ENCODE data around the gene FBXL3.

The FBXL3 gene

GRCh38 chr13:77028202-77028601 is 1.2 kb upstream of the FBXL3 start:
- DNase-seq (ENCODE audit: low spot score): no peak
- TF ChIP-seq CTCF (IDR thresholded peaks at IDR 0.05): no peak
- H3K27ac ChIP-seq: peak overlapping the region; percentile 99 to 100
- peak overlapping the region; percentile 95 for H3K4me3 ChIP-seq

GRCh38 chr13:77026255-77026860 is 601 bp downstream of the FBXL3 start:
- DNase-seq (ENCODE audit: low spot score): peak; percentile 95
- no peak for TF ChIP-seq CTCF (IDR thresholded peaks at IDR 0.05)
- H3K27ac ChIP-seq: peak overlapping the region; percentile 99 to 100
- peak overlapping the region; percentile 95 for H3K4me3 ChIP-seq

- no peak for TF ChIP-seq CTCF (IDR thresholded peaks at IDR 0.05)
- Histone ChIP-seq H3K27ac (peak overlapping the region; percentile 59 to 72), H3K4me3 (peak overlapping the region; percentile 95)
- DNase-seq (ENCODE audit: low spot score): no peak
These were observed 4.6 kb downstream of the FBXL3 start for GRCh38 chr13:77022341-77022740.

GRCh38 chr13:77019756-77020155 is 7.2 kb downstream of the FBXL3 start:
- TF ChIP-seq CTCF (IDR thresholded peaks at IDR 0.05): no peak
- H3K27ac ChIP-seq: peak overlapping the region in 1 of 2 donors; percentile 63
- DNase-seq (ENCODE audit: low spot score): no peak
- peak overlapping the region; percentile 95 for H3K4me3 ChIP-seq

- no peak for DNase-seq (ENCODE audit: low spot score)
- Histone ChIP-seq H3K4me3 (no peak overlapping the region), H3K27ac (peak overlapping the region; percentile 86)
- TF ChIP-seq CTCF (IDR thresholded peaks at IDR 0.05): no peak
These were observed 9.9 kb downstream of the FBXL3 start for GRCh38 chr13:77016888-77017623.

- TF ChIP-seq CTCF (IDR thresholded peaks at IDR 0.05): no peak
- H3K27ac ChIP-seq: peak overlapping the region; percentile 86
- DNase-seq (ENCODE audit: low spot score): no peak
These were observed 10.6 kb downstream of the FBXL3 start for GRCh38 chr13:77016251-77016812.

More at GRCh38 chr13:77016251-77016812, 10.6 kb downstream of the FBXL3 start:
- peak overlapping the region; percentile 38 for H3K4me3 ChIP-seq

All from coronary artery (tissue), 2 donors.